ENCODE results near the gene SPOCK1.
"Not testable (repeated sequence)": the region's sequence is repeated elsewhere in the genome, so short reads cannot be mapped to it uniquely, and the experiment has no call there.

The SPOCK1 gene

DNA sequence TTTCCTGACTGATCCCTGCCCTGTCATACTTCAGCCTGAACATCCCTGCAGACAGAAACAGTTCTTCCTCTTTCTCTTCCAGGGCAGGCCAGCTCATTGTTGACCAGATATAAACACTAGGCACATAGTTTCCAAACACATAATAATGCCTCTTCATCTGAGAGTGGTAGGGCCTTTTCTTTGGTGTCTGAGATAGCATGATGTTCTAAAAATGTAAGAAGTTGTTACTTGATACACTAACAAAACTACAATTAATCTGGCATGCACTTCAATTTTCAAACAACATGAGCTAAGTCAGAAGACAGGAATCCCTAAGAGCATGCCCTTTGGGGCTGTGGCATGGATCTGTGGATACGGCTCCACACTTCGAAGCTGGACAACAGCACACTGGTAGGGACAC lies 246.6 kb downstream of the SPOCK1 start:
- no peak for DNase-seq

DNA sequence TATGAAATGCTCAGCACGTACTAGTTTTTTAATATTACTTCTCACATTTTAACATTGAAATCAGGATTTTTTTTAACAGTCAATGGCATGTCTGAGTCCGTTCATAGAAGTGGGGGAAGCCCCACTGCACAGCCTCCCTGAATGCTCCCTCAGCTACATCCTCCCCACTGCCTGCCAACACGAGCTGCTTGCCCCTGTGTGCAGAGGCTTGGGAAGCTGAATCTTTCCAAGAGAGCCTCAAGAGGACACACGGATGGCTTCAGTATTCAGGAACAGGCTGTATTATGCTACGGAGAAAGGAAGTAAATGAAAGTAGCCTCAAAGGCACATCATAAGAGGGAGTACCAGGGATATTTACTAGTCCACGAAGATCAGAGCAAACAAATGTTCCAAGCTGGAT lies 248.7 kb downstream of the SPOCK1 start:
- no peak for DNase-seq

DNA sequence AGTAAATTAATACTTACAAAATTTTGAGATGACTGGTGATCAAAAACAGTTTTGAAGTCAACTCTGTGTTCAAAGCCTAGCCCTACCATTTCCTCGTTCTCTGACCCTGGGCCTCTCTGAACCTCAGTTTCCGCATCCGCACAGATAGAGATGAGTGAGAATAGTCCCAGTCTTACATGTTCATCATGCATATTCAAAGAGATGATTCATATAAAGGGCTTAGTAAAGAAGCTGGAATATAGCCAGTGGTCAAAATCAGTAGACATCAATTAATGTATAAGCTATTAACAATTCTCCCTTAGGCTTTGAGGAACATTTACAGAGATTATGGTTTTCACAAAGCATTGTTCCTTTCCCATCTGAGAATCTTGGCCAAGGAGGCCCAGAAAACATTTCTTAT lies 250.6 kb downstream of the SPOCK1 start:
- no peak for DNase-seq

DNA sequence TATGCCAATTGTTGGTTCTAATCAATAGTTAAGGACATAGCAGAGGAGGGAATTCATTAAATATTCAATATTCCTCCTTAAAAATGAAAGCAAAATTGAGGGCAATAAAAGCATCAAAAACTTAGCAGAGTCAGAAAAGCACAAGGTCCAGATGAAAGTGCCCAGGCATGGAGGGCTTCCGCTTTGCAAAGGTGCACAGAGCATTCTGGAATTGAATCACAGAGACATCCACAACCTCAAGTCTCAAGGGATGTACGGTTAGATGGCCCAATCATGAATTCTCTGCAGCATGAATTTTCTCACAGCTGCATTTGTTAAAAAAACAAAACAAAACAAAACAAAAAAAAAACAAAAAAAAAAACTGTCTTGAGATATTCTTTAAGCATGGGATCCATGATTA lies 253.7 kb downstream of the SPOCK1 start:
- DNase-seq = no peak

DNA sequence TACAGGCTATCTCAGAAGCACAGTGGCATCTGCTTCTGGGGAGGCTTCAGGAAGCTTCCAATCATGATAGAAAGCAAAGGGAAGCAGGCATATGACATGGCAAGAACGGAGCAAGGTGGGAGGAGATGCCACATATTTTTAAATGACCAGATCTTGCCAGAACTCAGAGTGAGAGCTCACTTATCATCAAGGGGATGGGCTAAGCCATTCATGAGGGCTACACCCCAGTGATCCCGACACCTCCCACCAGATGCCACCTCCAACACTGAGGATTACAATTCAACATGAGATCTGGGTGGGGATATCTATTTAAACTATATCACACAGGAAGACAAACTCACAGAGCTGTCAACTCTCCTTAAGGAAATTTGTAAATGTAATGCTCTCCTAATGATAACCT lies 258.8 kb downstream of the SPOCK1 start:
- DNase-seq = no peak

GRCh38 chr5:137236849-137237507 lies 262.1 kb downstream of the SPOCK1 start:
- no peak for DNase-seq

DNA sequence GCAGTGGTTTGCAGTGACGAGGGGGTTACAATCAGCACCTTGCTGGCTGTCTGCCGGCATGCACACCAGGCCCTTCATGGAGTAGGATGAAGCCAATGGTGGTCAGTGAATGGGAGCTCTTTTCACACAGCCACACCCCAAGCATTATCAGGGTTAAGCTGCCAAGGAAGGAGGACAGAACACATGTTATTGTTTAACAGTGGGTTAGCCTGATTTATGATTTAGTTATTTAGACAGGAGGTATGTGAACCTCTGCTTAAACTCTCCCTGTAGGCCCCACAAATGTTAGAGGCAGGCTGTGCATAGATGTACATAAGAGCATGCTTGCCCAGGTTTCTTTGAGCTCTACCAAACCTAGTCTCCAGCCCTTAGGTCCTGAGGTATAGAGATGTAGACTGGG lies 262.9 kb downstream of the SPOCK1 start:
- no peak for DNase-seq

DNA sequence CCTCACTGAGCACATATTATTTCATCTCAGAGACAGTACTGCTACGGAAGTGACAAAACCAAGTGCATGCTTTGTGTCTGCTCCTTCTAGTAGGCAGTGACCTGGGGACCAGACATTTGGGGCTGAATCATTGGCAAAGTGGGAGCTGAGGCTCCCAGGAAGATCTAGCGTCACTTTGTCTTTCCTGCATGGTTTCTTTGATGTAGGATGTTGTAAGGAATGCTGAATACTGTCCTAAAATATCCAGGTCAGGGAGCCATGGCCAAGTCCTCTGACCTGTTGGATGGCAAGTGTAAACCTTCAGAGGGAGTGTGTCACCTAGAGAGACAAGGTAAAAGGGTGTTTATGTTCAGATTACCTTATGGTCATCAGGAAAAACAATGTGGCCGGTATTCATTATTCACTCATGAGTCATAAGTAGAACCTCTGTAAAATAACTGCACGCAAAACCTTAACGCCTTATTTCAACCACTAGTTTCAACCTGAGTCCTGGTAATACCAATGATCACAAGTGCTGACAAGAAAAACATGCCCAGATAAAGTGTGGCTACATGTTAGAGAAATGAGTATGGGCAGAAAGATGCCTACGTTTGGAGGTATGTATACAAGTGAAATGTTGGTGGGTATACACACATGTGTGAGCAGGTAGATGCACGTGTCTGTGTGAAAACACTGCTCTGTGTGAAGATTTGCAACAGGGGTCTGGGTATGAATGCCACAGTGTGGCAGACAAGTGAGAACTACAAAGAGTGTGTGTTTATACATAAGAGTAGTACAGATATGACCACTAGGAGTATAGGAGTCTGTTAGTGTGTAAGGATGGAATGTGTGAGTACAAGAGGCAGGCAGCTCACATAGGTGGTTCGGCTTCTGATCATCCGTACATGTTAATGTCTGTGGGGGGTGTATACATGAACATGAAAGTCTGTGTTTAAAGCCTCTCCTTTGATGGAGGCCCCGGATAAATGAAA lies 263.9 kb downstream of the SPOCK1 start:
- no peak for DNase-seq

- DNase-seq = no peak
Measured at GRCh38 chr5:137233726-137234125, 265.4 kb downstream of the SPOCK1 start.

DNA sequence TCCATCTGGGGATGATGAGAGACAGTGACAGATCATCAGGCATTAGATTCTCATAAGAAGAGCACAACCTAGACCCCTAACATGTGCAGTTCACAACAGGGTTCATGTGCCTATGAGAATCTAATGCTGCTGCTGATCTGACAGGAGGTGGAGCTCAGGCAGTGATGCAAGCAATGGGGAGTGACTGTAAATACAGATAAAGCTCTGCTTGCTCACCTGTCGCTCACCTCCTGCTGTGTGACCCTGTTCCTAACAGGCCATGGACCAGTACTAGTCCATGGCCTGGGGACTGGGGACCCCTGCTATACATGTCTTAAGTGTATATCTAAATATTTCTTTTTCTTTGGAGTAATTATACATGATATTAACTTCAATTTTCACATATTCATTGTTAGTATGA lies 265.8 kb downstream of the SPOCK1 start:
- not testable (repeated sequence) for DNase-seq

DNA sequence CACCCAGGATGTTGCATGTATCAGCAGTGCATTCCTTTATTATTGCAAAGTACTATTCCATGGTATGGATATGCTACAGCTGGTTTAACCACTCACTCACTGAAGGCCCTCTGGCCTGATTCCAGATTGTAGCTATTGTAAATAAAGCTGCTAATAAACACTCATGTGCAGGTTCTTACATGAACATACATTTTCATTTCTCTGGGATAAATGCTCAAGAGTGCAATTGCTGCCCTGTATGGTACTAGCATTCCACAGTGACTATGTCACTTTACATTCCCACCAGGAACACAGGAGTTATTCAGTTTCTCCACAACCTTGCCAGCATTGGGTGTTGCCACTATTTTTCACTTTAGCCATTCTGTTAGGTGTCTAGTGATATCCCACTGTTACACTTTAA lies 267.6 kb downstream of the SPOCK1 start:
- DNase-seq = no peak

GRCh38 chr5:137228816-137229215 lies 270.3 kb downstream of the SPOCK1 start:
- DNase-seq = no peak

DNA sequence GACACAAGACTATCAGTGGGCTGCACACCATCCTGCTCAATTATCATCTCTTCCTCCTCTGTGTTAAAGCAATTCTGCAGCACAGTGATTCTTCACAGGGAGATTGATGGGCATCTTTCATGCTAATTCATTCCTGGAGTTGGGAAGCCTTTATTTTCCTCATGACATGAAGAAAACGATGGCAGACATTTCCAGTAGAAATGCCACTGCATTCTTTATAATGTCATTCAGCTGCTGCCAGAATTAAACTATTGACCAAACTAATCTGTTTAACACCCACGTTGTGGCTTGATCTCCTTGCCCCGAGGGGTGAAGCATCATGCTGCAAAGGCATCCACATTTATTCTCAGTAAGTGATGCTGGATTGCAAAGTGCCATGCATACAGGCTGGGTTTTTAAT lies 273.0 kb downstream of the SPOCK1 start:
- DNase-seq = no peak

GRCh38 chr5:137223324-137224295 lies 275.5 kb downstream of the SPOCK1 start:
- DNase-seq = no peak

- no peak for DNase-seq
Measured at GRCh38 chr5:137221943-137222342, 277.2 kb downstream of the SPOCK1 start.

- DNase-seq = peak; percentile 49
Measured at GRCh38 chr5:137220523-137220927, 278.6 kb downstream of the SPOCK1 start.

DNA sequence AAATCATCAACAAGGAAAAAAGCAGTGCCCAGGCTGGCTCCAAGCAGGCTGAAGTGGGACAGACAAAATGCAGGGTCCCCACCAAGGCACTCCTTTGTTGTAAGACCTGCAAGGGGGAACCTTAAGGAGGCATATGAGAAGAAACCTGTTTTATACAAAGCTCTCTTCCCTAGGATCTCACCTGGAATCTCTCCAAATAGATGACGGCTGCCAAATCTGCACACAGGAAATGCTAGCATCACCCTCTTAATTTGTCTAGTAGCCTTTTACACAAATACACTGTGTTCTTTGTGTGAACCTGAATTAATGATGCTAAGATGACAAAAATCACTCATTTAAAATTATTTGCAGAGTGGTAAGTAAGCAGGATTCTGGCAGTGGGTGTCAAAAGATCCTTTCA lies 280.2 kb downstream of the SPOCK1 start:
- no peak for DNase-seq

GRCh38 chr5:137218471-137218870 lies 280.7 kb downstream of the SPOCK1 start:
- DNase-seq = no peak

GRCh38 chr5:137217599-137218200 lies 281.4 kb downstream of the SPOCK1 start:
- no peak for DNase-seq

DNA sequence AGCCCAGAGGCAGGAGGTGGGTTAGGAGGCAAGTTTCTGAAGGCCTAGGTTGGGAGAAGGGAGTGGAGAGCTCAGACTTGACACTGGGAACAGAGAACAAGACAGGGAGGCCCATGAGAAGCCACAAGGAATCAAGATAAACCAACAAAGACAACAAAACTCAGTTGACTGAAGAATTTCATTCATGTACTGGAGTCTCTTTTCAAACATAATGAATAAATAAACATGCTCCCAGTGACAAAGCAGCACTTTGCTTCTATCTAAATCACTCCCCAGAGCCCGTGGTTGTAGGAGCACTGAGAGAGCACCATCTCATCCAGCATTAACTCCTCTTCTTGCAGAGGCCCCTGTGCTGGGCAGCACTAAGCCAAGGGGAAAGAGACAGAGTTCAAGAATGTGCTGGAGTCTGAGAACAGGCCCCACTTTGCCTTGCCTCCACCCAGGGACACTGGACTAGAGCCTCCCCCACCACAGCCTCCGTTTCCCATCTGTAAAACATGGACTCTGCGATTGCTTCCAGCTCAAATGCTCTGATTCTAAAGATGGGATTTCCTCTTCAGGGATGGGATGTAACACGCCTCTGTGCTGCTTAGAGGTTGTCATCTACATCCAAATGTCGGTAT lies 282.0 kb downstream of the SPOCK1 start:
- no peak for DNase-seq

GRCh38 chr5:137215780-137216179 lies 283.3 kb downstream of the SPOCK1 start:
- DNase-seq = no peak

DNA sequence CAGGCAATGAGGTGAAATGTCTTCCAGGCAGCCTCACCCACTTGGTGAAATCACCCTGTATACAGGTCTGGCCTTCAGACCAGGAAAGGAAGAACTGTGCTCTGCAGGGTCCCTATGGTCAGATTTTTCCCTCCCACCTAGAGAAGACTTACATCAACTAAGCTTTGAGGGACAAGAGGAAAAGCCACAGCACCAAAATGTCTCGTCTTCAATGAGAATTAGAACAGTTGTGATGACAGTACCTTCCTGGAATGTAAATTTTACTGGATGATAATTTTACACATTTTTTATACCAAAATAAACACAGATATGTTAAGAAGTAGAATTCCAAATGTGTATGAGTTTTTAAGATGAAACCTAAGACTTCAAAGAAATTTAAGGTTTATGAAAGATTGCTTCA lies 283.9 kb downstream of the SPOCK1 start:
- DNase-seq = no peak
